ENCODE data around the gene OR2AG1.
A peak's percentile ranks its signal among the peaks of the same experiment; 100 is the strongest.
"Not testable (repeated sequence)": the region's sequence is repeated elsewhere in the genome, so short reads cannot be mapped to it uniquely, and the experiment has no call there.

Gene OR2AG1

GRCh38 chr11:6780829-6781228, 2.0 kb upstream of the OR2AG1 start:
- no peak for TF ChIP-seq CTCF (IDR thresholded peaks at IDR 0.05; ENCODE audit: borderline replicate concordance, control extremely low read depth, extremely low read depth, insufficient read depth, missing control alignments)
- in situ Hi-C loops (cut with MboI; ENCODE audit: low sequenced_read_pairs, unreplicated experiment), result no loop called here
- no peak for DNase-seq (ENCODE audit: low spot score)

DNA sequence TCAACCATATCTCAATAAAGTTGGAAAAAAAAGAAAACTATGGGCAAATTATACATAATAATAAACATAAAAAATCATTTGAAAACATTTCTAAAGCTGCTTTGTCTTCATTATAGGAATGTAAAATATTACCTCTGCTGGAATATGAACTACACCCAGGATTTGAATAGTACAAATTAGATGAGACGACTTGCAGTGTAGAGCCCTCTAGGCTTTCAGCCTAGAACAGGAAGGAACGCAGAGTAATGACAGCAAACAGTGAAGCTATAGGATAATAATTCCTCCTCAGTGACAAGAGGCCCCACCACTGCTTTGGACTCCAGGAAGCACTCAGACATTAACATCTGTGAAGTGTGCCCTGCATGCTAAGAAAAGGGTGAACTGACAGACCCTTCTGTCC, 7.7 kb downstream of the OR2AG1 start:
- TF ChIP-seq CTCF (IDR thresholded peaks at IDR 0.05; ENCODE audit: borderline replicate concordance, control extremely low read depth, extremely low read depth, insufficient read depth, missing control alignments), result no peak
- no peak for DNase-seq (ENCODE audit: low spot score)
- in situ Hi-C loops (cut with MboI; ENCODE audit: low sequenced_read_pairs, unreplicated experiment), result no loop called here

DNA sequence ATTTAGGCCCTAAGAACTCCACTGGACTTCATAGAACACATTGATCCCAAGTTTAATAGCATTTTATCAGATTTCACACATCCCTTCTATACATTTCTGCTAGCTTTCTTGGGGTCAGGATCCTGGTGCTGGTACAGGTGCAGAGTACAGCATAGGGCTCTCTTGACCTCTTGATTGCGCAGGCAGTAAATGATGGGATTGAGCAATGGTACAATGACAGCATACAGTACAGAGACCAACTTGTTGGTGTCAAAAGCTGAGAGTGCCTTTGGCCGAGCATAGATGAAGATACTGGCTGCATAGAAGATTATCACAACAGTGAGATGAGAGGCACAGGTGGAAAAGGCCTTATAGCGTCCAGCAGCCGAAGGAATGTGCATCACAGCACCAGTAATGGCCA, 11.8 kb downstream of the OR2AG1 start:
- TF ChIP-seq CTCF (IDR thresholded peaks at IDR 0.05; ENCODE audit: borderline replicate concordance, control extremely low read depth, extremely low read depth, insufficient read depth, missing control alignments), result no peak
- in situ Hi-C loops (cut with MboI; ENCODE audit: low sequenced_read_pairs, unreplicated experiment), result no loop called here

DNA sequence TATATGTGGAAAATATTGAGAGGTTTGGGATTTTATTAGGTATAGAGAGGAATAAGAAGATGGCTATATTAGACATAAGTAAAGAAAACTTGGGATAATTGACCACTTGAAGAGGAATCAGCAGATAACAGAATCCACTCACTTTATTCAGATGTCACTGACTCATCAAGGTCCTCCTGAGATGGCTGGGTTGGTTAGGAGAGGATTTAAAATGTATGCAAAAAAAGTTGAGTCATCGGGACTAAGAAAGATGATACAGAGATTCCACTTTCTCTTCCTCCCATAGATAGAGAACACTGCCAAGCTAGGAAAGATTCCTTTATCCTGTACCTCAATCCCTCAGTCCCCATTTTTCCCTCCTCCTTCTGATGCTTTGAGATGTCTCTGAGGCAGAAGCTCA, 16.6 kb downstream of the OR2AG1 start, which contains the start of gene OR6A2:
TSS of gene OR6A2 (minus strand) at position 288 of the 400 bp plus-strand sequence. CDS start 3,981 bp downstream, outside the sequence.
- TF ChIP-seq CTCF (IDR thresholded peaks at IDR 0.05; ENCODE audit: borderline replicate concordance, control extremely low read depth, extremely low read depth, insufficient read depth, missing control alignments), result no peak
- in situ Hi-C loops (cut with MboI; ENCODE audit: low sequenced_read_pairs, unreplicated experiment), result no loop called here
- no peak for DNase-seq (ENCODE audit: low spot score)

More for the DNA sequence above, 11.8 kb downstream of the OR2AG1 start:
- DNase-seq (ENCODE audit: low spot score), result no peak

- in situ Hi-C loops (cut with MboI; ENCODE audit: low sequenced_read_pairs, unreplicated experiment), result not testable (repeated sequence)
Observed at GRCh38 chr11:6801075-6801474, 18.3 kb downstream of the OR2AG1 start.

GRCh38 chr11:6812390-6813005, 29.7 kb downstream of the OR2AG1 start:
- DNase-seq (ENCODE audit: low spot score), result peak; percentile 76
- peak; percentile 86 for TF ChIP-seq CTCF (IDR thresholded peaks at IDR 0.05; ENCODE audit: borderline replicate concordance, control extremely low read depth, extremely low read depth, insufficient read depth, missing control alignments)
- in situ Hi-C loops (cut with MboI; ENCODE audit: low sequenced_read_pairs, unreplicated experiment), result no loop called here

More at GRCh38 chr11:6801075-6801474, 18.3 kb downstream of the OR2AG1 start:
- not testable (repeated sequence) for DNase-seq (ENCODE audit: low spot score)

GRCh38 chr11:6813656-6814055, 30.8 kb downstream of the OR2AG1 start:
- in situ Hi-C loops (cut with MboI; ENCODE audit: low sequenced_read_pairs, unreplicated experiment), result no loop called here
- no peak for TF ChIP-seq CTCF (IDR thresholded peaks at IDR 0.05; ENCODE audit: borderline replicate concordance, control extremely low read depth, extremely low read depth, insufficient read depth, missing control alignments)
- no peak for DNase-seq (ENCODE audit: low spot score)
